ENCODE measurements around the gene B3GLCT. TPM values are rescaled to one million over a fixed set of nuclear protein-coding genes. Genes with fewer than 3 reads are reported as not detected.
A peak's percentile ranks its signal among the peaks of the same experiment; 100 is the strongest.

The B3GLCT gene
- total RNA-seq, 1 donor: 18.8 TPM

DNA sequence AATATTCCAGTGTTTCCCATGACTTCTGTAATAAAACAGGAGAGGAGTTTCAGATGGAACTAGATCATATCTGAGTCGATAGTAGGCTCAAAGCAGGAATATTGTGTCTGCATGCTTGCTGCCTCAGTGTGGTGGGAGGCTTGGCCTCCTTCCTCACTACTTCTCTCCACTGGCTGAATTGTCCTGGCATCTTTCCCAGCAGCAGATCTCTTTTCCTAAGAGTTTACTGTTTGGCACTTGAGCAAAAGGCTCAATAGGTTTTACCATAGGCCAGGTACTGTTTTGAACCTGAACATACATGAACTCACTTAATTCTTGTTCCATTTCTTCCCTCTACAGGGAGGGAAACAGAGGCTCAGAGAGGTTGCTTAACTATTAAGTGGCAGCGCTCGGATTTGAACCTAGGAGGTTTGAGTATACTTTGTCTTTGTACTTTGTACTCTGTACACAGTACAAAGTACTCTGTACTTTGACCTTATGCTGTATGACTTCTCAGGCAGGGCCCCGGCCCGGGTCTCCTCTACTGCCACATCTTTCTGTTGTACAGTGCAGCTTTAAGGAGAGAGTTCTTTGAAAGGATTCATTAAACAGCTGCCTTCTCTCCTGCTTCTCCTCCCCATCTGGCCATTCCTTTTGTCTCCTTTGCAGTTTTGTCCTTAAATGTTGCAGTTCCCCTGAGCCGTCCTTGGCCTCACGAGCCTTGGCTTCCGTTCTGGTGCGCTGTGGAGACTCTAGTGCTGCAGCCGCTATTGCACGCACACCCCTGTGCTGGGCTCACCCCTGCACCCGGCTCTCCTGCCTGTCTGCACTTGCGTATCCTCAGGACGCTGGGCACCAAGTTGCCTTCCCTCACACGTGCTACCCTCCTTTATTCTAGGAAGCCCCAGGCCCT is 8.1 kb downstream of the B3GLCT start:
- H2AFZ ChIP-seq (ENCODE audit: low read length): no peak overlapping the region
- H3K9me3 ChIP-seq (ENCODE audit: low read depth, low read length): no peaks in the 10 kb centered on the region
- peaks cover 8% of the 10 kb centered on the region for H4K20me1 ChIP-seq (ENCODE audit: insufficient read depth, low read length)
- no peaks in the 10 kb centered on the region for H3K36me3 ChIP-seq (ENCODE audit: insufficient read depth, low read length)
- H3K27me3 ChIP-seq (ENCODE audit: insufficient read depth, low read length): no peaks in the 10 kb centered on the region
- peaks cover 28% of the 10 kb centered on the region for H3K4me1 ChIP-seq (ENCODE audit: insufficient read depth, low read length)
- DNase-seq (ENCODE audit: insufficient read length, low spot score, missing footprints): peak; percentile 71
- no peak overlapping the region for H3K4me3 ChIP-seq (ENCODE audit: insufficient read depth, low read length)
- no peak overlapping the region for H3K4me2 ChIP-seq (ENCODE audit: insufficient read depth, low read length)
- no peak for TF ChIP-seq CTCF (IDR thresholded peaks at IDR 0.05; ENCODE audit: extremely low read depth, low read depth, low read length)
- H3K27ac ChIP-seq (ENCODE audit: low read depth, low read length): no peak overlapping the region
- peaks cover 62% of the 10 kb centered on the region for H3K79me2 ChIP-seq (ENCODE audit: insufficient read depth, low read length)

DNA sequence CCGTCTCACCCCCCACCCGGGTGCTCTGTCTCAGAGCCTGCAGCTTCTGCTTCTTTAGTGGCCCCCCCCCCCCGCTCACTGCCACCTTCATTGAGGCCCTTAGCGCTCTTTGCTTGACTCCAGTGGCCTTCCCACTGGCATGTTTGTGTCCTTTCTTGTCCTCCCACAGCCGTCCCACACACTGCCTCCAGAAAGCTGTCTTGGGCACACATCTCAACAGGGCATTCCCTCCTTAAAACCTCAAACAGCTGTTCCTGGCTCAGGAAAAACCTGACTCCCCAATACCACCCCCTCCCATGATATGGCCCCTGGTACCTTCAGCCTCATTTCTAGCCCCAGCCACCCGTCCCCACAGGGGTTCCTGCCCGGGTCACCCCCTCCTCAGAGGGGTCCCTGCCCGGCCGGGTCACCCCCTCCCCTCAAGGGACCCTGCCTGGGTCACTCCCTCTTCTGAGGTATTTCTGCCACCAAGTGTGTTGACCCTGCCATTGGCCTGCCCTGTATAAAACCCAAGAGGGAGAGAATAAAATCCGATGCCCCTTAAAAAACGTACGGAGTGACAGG is 8.9 kb downstream of the B3GLCT start:
- Histone ChIP-seq H3K79me2 (ENCODE audit: insufficient read depth, low read length) (peaks cover 57% of the 10 kb centered on the region), H4K20me1 (ENCODE audit: insufficient read depth, low read length) (peaks cover 7% of the 10 kb centered on the region), H3K4me2 (ENCODE audit: insufficient read depth, low read length) (no peak overlapping the region), H3K4me3 (ENCODE audit: insufficient read depth, low read length) (no peak overlapping the region), H3K9me3 (ENCODE audit: low read depth, low read length) (no peaks in the 10 kb centered on the region), H3K36me3 (ENCODE audit: insufficient read depth, low read length) (no peaks in the 10 kb centered on the region), H3K27me3 (ENCODE audit: insufficient read depth, low read length) (no peaks in the 10 kb centered on the region), H3K27ac (ENCODE audit: low read depth, low read length) (no peak overlapping the region), H2AFZ (ENCODE audit: low read length) (no peak overlapping the region), H3K4me1 (ENCODE audit: insufficient read depth, low read length) (peaks cover 28% of the 10 kb centered on the region)
- no peak for TF ChIP-seq CTCF (IDR thresholded peaks at IDR 0.05; ENCODE audit: extremely low read depth, low read depth, low read length)
- no peak for DNase-seq (ENCODE audit: insufficient read length, low spot score, missing footprints)

DNA sequence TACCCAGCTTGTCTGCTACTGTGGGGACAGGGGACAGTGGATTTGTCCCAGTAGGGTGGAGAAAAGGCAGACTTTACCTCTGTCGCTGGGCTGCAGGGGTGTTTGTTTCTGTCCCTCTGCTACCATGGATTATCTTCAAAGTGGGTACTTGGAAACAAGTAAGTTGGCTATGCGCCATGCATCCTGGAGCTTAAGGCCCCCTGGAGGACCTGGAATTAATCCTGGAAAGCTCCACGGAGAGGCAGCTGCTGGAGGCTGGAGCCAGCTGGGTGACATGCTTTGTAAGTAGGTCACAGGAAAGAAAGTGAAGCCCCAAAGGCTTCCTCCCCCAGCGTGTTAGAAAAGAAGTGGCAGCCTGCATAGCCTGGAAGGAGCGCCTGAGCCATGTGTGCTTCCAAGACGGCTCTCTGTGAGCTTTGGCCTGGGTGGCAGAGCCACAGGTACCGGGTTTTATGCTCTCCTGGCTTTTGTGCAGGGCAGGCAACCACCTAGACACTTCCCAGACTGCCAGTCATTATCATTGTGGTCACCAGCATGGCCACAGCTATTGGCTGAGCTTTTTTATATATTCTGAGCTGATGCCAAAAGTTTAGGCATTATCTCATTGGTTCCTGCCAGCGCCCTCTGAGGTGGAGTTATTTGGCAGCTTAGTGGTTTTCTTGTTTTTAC is 9.5 kb downstream of the B3GLCT start:
- H3K79me2 ChIP-seq (ENCODE audit: insufficient read depth, low read length): peaks cover 50% of the 10 kb centered on the region
- no peaks in the 10 kb centered on the region for H3K9me3 ChIP-seq (ENCODE audit: low read depth, low read length)
- no peak overlapping the region for H3K27ac ChIP-seq (ENCODE audit: low read depth, low read length)
- peak overlapping the region; percentile 37 for H3K4me2 ChIP-seq (ENCODE audit: insufficient read depth, low read length)
- no peaks in the 10 kb centered on the region for H3K36me3 ChIP-seq (ENCODE audit: insufficient read depth, low read length)
- H3K4me3 ChIP-seq (ENCODE audit: insufficient read depth, low read length): no peak overlapping the region
- DNase-seq (ENCODE audit: insufficient read length, low spot score, missing footprints): peak; percentile 95
- peaks cover 32% of the 10 kb centered on the region for H3K4me1 ChIP-seq (ENCODE audit: insufficient read depth, low read length)
- H4K20me1 ChIP-seq (ENCODE audit: insufficient read depth, low read length): peaks cover under 1% of the 10 kb centered on the region
- no peak for TF ChIP-seq CTCF (IDR thresholded peaks at IDR 0.05; ENCODE audit: extremely low read depth, low read depth, low read length)
- H2AFZ ChIP-seq (ENCODE audit: low read length): no peak overlapping the region
- no peaks in the 10 kb centered on the region for H3K27me3 ChIP-seq (ENCODE audit: insufficient read depth, low read length)

- no peaks in the 10 kb centered on the region for H3K9me3 ChIP-seq (ENCODE audit: low read depth, low read length)
- H3K79me2 ChIP-seq (ENCODE audit: insufficient read depth, low read length): peaks cover 48% of the 10 kb centered on the region
- no peaks in the 10 kb centered on the region for H3K27me3 ChIP-seq (ENCODE audit: insufficient read depth, low read length)
- no peak for TF ChIP-seq CTCF (IDR thresholded peaks at IDR 0.05; ENCODE audit: extremely low read depth, low read depth, low read length)
- peaks cover 29% of the 10 kb centered on the region for H3K4me1 ChIP-seq (ENCODE audit: insufficient read depth, low read length)
- H3K4me3 ChIP-seq (ENCODE audit: insufficient read depth, low read length): no peak overlapping the region
- DNase-seq (ENCODE audit: insufficient read length, low spot score, missing footprints): peak; percentile 69
- no peaks in the 10 kb centered on the region for H4K20me1 ChIP-seq (ENCODE audit: insufficient read depth, low read length)
- H3K27ac ChIP-seq (ENCODE audit: low read depth, low read length): peak overlapping the region; percentile 1
- H3K36me3 ChIP-seq (ENCODE audit: insufficient read depth, low read length): no peaks in the 10 kb centered on the region
- no peak overlapping the region for H2AFZ ChIP-seq (ENCODE audit: low read length)
- H3K4me2 ChIP-seq (ENCODE audit: insufficient read depth, low read length): peak overlapping the region; percentile 37
These were observed 10.1 kb downstream of the B3GLCT start for GRCh38 chr13:31209841-31210210.
